Smooth muscle cell (in vitro differentiated cells): ENCODE measurements around the gene CAMK1D. TPM values are rescaled to one million over a fixed set of nuclear protein-coding genes. Genes with fewer than 3 reads are reported as not detected.

ENCODE experiments used
- DNase-seq: peaks from one replicate; lab custom pipeline; 2025; ENCODE audit not compliant: unreplicated experiment; lab: John Stamatoyannopoulos, UW
- H2AFZ ChIP-seq: fragments of 200-600 bp; sonication (generic); 2 replicates; pipeline ENCODE4 v1.6.0; 2016; ENCODE audit warnings: antibody characterized with exemption, low read depth, mild to moderate bottlenecking
- H3F3A ChIP-seq: fragments of 200-600 bp; sonication (generic); 2 replicates; pipeline ENCODE4 v1.6.0; 2017; ENCODE audit warnings: antibody characterized with exemption, low read depth
- H3K27ac ChIP-seq: fragments of 200-600 bp; sonication (generic); 2 replicates; pipeline ENCODE4 v1.5.1; 2016; ENCODE audit warnings: low read depth, mild to moderate bottlenecking
- H3K27me3 ChIP-seq: fragments of 200-600 bp; sonication (generic); 2 replicates; pipeline ENCODE4 v1.6.1; 2016; ENCODE audit warnings: low read depth, mild to moderate bottlenecking
- H3K36me3 ChIP-seq: fragments of 200-600 bp; sonication (generic); 2 replicates; pipeline ENCODE4 v1.5.1; 2016; ENCODE audit warnings: low read depth
- H3K4me1 ChIP-seq: fragments of 200-600 bp; sonication (generic); 2 replicates; pipeline ENCODE4 v1.5.1; 2016; ENCODE audit warnings: low read depth
- H3K4me2 ChIP-seq: fragments of 200-600 bp; sonication (generic); 2 replicates; pipeline ENCODE4 v1.6.0; 2016; ENCODE audit warnings: mild to moderate bottlenecking
- H3K4me3 ChIP-seq: fragments of 200-600 bp; sonication (generic); 2 replicates; pipeline ENCODE4 v1.5.1; 2016; ENCODE audit warnings: mild to moderate bottlenecking
- H3K79me2 ChIP-seq: fragments of 200-600 bp; sonication (generic); 2 replicates; pipeline ENCODE4 v1.6.0; 2016; ENCODE audit warnings: low read depth, mild to moderate bottlenecking
- H3K9ac ChIP-seq: fragments of 200-600 bp; sonication (generic); 2 replicates; pipeline ENCODE4 v1.6.0; 2016; ENCODE audit warnings: low read depth
- H3K9me3 ChIP-seq: fragments of 200-600 bp; sonication (generic); replicated peaks from 2 replicates; pipeline ENCODE4 v1.5.1; 2016; ENCODE audit warnings: low read depth
- H4K20me1 ChIP-seq: fragments of 200-600 bp; sonication (generic); 2 replicates; pipeline ENCODE4 v1.6.0; 2016; ENCODE audit warnings: low read depth
- CTCF ChIP-seq: fragments of 200-600 bp; sonication (generic); IDR thresholded peaks from 2 replicates; pipeline ENCODE4 v1.5.1; 2017; ENCODE audit warnings: borderline replicate concordance, mild to moderate bottlenecking, antibody characterized with exemption; ENCODE audit not compliant: insufficient read depth, poor library complexity, severe bottlenecking
- WGBS: methylation state at CpG from one replicate; pipeline ENCODE4 v1.1.7; 2016; ENCODE audit warnings: low lambda C conversion rate; 5-methylcytosine and 5-hydroxymethylcytosine counted together
- polyA plus RNA-seq: library from polyadenylated mRNA; unstranded; fragments of >200 nt; fragmentation: Nextera tagmentation; extraction: Ambion mirVana; gene quantifications from 2 replicates; pipeline ENCODE4 v1.2.1, GENCODE V29; 2016
- total RNA-seq: library from RNA; depleted of rRNA; stranded (reverse); fragments of >200 nt; gene quantifications from 2 replicates; pipeline ENCODE4 v1.2.3, GENCODE V29; 2014

Gene CAMK1D
- total and polyA plus RNA-seq, 2 experiments from 2014 or later = 1.6 to 2.3 TPM

DNA sequence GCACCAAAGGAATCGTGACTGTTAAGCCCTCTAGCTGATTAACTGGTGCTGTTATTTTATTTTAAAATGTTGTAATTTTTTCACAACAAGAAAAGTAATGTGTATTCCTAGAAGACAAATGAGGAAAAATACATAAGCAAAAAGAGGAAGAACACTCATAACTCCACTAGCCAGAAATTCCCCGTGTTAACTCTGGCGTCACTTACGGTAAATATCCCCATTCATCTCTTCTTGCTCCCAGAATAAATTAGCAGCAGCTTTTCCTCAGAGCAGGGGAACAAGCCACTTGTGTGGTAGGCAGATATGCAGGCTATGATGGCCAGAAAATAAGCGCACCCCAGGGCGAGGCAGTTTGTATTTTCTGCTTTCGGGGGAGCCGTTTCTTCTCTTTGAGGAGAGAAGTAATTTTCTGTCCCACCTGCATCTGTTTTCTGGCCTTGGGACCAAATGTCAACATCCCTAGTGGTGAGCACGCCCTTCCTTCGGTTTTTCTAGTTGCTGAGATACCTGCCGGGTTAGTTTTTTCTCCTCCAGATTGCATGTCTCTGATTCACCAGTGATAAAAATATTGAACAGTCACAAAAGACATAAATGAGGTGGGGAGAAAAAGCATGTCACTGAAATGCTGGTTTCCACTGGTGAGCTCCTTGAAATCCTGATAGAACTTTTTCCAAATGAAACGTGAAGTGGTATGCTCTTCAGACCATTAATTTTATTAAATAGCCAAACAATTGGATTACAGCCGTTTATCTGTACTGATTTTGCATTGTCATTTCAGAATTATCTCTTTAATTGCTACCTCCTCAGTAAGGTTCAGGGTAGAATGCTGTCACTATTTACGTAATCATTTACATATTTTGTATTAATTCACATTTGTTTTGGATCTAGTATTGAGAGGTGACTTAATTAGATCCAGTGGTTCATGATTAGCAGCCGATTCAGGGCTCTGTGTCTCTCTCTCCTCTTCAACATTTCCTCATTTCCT lies 268.1 kb downstream of the CAMK1D start:
- Histone ChIP-seq H3K79me2 (no peaks in the 10 kb centered on the region), H4K20me1 (no peaks in the 10 kb centered on the region), H3K4me3 (no peak overlapping the region), H3F3A (no peaks in the 10 kb centered on the region), H3K4me2 (no peak overlapping the region), H2AFZ (no peak overlapping the region), H3K4me1 (no peaks in the 10 kb centered on the region), H3K27ac (no peak overlapping the region), H3K9ac (no peak overlapping the region), H3K36me3 (no peaks in the 10 kb centered on the region), H3K27me3 (no peaks in the 10 kb centered on the region), H3K9me3 (no peaks in the 10 kb centered on the region)
- 83% methylated on average over 15 of the region's 15 CpGs for WGBS
- no peak for TF ChIP-seq CTCF
- DNase-seq = no peak

DNA sequence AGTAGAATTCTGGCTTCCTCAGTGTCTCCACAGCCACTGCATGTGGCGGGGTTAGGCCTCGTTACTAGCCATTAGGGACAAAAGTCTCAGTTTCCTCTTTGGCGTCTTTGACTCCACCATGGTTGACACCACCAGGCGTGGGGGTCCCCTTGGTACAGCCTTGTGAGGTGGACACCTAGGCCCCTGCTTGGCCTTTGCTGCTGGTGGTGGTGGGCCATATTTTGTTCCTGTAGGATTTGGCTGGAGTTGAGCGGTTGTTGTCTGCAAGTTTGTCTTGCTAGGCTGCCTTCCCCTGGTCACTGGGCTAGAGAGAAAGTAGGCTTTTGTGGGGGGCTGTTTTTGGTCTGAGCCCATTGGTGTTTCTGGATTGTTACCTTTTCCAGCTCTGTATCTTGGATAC lies 272.7 kb downstream of the CAMK1D start:
- no peak overlapping the region for H3K4me3 ChIP-seq
- no peaks in the 10 kb centered on the region for H3K9me3 ChIP-seq
- no peaks in the 10 kb centered on the region for H4K20me1 ChIP-seq
- H3K79me2 ChIP-seq = no peaks in the 10 kb centered on the region
- H3K36me3 ChIP-seq = no peaks in the 10 kb centered on the region
- no peak overlapping the region for H3K4me2 ChIP-seq
- no peak overlapping the region for H2AFZ ChIP-seq
- WGBS = 94% methylated on average over 5 of the region's 5 CpGs
- peaks cover 4% of the 10 kb centered on the region for H3K4me1 ChIP-seq
- H3K27ac ChIP-seq = no peak overlapping the region
- H3K9ac ChIP-seq = no peak overlapping the region
- no peak for DNase-seq
- no peaks in the 10 kb centered on the region for H3F3A ChIP-seq
- H3K27me3 ChIP-seq = no peaks in the 10 kb centered on the region
- TF ChIP-seq CTCF = no peak

- no peak for DNase-seq
- H3K27ac ChIP-seq = no peak overlapping the region
- no peaks in the 10 kb centered on the region for H3F3A ChIP-seq
- no peaks in the 10 kb centered on the region for H3K79me2 ChIP-seq
- no peak overlapping the region for H2AFZ ChIP-seq
- TF ChIP-seq CTCF = no peak
- no peaks in the 10 kb centered on the region for H3K36me3 ChIP-seq
- no peaks in the 10 kb centered on the region for H3K27me3 ChIP-seq
- 97% methylated on average over 7 of the region's 11 CpGs for WGBS
- H3K4me2 ChIP-seq = no peak overlapping the region
- peaks cover 4% of the 10 kb centered on the region for H3K4me1 ChIP-seq
- no peak overlapping the region for H3K4me3 ChIP-seq
- no peaks in the 10 kb centered on the region for H4K20me1 ChIP-seq
- no peak overlapping the region for H3K9ac ChIP-seq
- no peaks in the 10 kb centered on the region for H3K9me3 ChIP-seq
Observed at GRCh38 chr10:12622691-12623090, 273.3 kb downstream of the CAMK1D start.
